Limb (tissue), 2 donors: ENCODE measurements around the gene JHY.
A peak's percentile ranks its signal among the peaks of the same experiment; 100 is the strongest.

Source experiments
- DNase-seq, 2 donors: peaks; one replicate each; pipeline ENCODE4 v3.0.0-alpha.2; 2016; ENCODE audit errors: extremely low spot score in 2 of 2

Gene JHY

GRCh38 chr11:122938557-122938956 lies 56.0 kb downstream of the JHY start:
- DNase-seq = no peak

GRCh38 chr11:122951211-122951610 lies 68.7 kb downstream of the JHY start:
- DNase-seq = no peak

- no peak for DNase-seq
Measured at GRCh38 chr11:122954455-122954854, 71.9 kb downstream of the JHY start.

GRCh38 chr11:122963961-122964360 lies 81.4 kb downstream of the JHY start:
- DNase-seq = no peak

- no peak for DNase-seq
Measured at GRCh38 chr11:122976061-122976733, 93.6 kb downstream of the JHY start.

GRCh38 chr11:122976734-122977469 lies 94.3 kb downstream of the JHY start:
- DNase-seq = peak in 1 of 2 donors; percentile 42

- peak in 1 of 2 donors; percentile 34 for DNase-seq
Measured at GRCh38 chr11:122977470-122978298, 95.1 kb downstream of the JHY start.

DNA sequence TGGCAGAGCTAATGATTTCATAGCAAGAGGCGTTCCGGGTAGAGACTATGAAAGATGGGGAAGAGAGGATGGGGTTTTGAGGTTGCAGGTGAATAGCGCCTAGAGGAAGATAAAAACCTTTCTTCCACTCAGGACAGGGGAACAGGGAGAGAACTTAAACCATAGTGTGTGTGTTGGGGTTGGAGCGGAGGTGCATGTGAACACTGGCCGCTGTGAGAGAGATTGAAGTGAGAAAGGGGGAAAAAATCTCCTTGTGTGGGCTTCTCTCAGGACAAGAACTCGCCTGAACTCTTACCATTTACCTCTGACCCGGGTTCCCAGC lies 95.7 kb downstream of the JHY start:
- DNase-seq = no peak

- peak in 1 of 2 donors; percentile 50 for DNase-seq
Measured at GRCh38 chr11:122979103-122979814, 96.7 kb downstream of the JHY start.

GRCh38 chr11:122979815-122980595 lies 97.4 kb downstream of the JHY start:
- DNase-seq = peak in 1 of 2 donors; percentile 42

DNA sequence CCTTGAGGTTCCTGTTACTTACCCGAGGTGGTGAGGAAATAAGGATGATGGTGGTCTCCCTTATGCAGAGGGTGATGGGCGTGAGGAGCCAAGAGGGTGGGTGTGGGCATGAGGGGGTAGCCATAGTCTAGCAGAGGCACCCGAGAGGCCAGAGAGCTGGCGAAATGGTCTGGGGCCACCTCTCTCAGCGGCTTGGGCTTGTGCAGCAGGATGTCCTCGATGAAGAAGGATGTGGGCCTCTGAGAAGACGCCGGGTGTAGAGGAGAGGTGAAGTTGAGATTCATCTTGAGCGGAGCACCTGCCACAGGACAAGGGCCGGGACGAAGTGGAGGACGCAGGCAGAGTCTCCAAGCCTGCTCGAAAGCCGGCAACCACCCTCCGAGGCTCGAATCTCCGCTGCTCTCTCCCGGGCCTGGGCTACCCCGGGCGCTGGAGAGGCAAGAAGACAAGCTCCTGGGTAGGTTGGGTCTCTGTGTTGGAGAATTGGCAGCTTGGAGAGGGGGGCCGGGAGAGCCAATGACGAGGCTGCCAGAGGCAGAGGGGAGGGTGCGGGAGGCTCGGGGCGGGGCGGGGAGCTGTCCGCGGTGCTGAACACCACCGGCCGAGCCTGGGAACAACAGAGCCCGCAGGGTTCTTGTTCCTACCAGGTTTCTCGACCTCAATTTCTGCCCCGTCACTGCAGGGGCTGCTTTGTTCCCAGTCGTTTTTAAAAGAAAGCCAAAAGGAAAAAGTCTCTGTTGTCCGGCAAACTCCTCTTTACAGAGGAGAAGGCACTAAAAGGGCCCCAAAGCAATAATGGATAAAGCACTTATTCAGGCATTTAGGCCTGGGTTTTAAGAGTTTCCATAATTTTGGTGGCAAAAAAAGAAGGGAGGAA lies 99.1 kb downstream of the JHY start, which contains the start of gene BSX:
Gene BSX (minus strand): TSS at position 447 of the 877 bp plus-strand sequence. CDS start 163 bp downstream, at position 284.
- DNase-seq = peak; percentile 68 to 89

DNA sequence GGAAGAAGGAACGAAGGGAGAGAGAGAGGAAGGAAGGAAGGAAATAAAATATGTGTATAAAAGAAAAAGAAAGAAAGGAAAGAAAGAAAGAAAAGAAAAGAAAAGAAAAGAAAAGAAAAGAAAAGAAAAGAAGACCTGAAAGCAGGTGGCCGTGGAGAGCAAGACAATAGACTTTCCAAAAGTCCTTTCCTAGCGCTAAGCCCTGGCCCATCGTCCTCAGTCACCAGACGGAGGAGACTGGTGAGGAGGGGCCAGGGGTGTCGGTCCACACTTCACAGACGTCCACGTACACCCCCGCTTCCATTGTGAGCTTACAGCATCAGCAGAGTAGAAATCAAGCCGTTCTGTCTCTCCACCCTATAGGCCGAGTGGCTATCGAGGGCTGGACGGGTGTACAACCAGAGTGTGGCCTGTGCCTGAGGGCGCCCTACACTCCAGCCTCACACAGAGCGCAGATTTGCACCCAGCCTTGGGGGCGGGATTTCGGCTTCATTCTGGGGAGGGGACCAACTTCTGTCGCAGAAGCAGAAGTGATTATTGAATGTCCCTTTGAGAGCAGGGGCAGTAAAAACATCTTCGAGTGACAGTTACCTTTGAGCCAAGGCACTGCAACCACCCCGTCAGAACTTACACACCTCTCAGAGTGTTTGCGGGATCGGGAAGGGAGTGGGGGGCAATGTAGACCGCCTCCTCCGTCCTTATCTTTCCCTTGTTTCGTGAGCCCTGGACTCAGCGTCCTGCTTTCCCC lies 101.1 kb downstream of the JHY start:
- no peak for DNase-seq

- DNase-seq = no peak
Measured at GRCh38 chr11:122984186-122985011, 101.8 kb downstream of the JHY start.

- DNase-seq = no peak
Measured at GRCh38 chr11:122995526-122995925, 113.0 kb downstream of the JHY start.

- DNase-seq = no peak
Measured at GRCh38 chr11:122998727-122999366, 116.3 kb downstream of the JHY start.

- DNase-seq = no peak
Measured at GRCh38 chr11:123000721-123001120, 118.2 kb downstream of the JHY start.

DNA sequence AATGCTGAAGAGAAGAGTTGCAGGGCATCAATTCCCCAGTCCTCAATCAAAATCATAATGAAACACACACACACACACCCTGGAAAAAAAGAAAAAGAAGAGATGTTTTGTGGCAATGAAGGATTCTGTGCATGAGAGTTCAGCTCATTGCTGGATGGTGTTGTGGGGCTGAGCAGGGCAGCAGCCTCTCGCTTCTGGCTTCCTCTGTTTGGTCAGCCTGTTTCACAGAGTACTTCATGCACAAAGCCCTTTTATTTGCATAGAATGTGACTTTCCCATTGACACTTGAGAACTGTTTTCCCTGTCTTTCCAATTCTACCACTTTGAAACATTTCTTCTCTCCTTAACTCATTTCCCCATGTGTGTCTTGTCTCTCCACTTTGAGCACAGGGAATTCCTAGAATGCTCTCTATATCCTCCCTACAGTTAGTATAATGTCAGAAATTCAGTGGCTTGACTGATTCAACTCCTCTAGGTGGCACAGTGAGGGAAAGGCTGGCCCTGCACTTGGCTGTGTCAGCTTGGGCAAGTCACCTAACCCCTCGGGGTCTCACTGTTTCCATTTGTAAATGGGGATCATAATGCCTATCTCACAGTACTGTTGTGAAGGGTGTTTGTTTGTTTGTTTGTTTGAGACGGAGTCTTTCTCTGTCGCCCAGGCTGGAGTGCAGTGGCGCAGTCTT lies 124.4 kb downstream of the JHY start:
- DNase-seq = no peak
